Measurements from ENCODE around the gene CISD3.

The CISD3 gene

DNA sequence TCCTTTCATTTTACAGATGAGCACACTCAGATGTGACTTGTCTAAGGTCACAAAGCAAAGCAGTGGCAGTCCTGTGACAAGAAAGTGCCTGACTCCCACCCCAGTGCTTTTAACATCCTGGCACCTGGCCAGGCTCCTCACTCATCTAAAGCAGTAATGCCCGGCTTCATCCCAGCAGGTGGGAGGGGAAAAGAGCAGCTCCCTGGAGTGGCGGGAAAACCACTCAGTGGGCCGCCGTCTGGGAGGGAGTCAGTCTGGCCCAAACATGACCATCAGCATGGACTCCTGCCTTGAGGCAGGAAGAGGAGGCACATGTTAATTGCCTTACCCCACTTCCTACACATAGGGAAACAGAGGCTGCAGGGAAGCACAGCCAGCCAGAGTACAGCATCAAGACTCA is 15.4 kb downstream of the CISD3 start:
- no peak for DNase-seq (ENCODE audit: low read depth)

DNA sequence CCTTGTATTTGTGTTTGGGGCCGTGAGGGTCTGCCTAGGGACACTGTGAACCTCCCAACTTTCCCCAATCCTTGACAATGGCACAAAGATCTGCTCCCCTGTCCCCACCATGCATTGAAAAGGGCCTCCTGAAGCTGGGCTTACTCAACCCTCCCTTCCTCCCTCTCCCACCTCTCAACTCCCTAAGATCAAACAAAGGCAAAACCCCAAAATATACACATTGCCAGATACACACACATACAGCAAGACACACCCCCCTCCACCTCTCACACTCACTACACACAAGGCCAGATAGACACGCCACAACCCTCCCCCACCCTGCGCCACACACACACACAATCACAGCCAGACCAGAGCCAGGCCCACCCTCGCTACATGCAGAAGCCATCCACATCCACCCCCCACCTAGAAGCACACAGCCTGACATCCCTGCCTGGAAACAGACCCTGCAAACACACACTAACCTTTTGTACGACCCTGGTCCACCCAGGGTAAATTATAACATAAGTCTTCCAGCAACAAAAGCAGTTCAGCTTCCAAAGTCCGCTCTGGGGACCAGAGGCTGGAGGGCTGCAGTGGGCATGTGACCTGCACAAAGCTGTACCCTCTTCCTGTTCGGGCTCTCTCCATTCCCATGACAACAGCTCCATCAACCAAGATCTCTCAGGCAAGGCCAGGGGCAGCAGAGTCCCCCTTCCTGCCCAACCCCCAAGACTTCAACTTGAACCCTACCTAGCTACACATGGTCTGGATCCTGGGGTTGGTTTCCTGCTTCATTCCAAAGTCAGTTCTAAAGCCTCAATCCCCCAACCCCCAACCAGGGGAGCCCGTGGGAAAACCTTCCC is 16.1 kb downstream of the CISD3 start:
- DNase-seq (ENCODE audit: low read depth) = no peak

DNA sequence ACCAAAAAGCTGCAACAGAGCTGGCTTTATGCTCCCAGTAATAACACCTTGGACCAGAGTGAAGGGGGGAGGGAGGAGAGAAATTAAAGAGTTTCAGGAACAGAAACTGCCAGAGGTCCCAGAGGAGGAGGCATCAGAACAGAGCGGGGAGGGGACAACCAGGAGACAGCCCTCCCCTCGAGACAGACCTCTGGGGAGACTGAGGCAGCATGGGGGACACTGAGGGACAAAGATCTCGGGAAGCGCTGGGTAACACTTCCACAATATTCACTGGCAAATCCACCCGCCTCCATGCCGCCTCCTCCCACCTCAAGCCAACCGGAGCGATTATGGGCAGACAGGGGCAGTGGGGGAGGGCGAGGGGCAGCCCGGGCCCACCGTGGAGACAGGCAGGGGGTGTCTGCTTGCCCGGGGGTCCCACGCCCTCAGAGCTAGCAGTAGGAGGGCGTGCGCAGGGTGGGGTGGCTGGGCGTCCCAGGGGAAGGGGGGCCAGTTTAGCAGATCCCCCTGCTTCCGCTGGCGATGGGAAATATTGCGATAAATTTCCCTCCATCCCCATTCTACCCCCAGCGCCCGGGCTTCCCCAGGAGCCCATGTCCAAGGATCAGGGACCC is 16.8 kb downstream of the CISD3 start:
- DNase-seq (ENCODE audit: low read depth) = no peak

DNA sequence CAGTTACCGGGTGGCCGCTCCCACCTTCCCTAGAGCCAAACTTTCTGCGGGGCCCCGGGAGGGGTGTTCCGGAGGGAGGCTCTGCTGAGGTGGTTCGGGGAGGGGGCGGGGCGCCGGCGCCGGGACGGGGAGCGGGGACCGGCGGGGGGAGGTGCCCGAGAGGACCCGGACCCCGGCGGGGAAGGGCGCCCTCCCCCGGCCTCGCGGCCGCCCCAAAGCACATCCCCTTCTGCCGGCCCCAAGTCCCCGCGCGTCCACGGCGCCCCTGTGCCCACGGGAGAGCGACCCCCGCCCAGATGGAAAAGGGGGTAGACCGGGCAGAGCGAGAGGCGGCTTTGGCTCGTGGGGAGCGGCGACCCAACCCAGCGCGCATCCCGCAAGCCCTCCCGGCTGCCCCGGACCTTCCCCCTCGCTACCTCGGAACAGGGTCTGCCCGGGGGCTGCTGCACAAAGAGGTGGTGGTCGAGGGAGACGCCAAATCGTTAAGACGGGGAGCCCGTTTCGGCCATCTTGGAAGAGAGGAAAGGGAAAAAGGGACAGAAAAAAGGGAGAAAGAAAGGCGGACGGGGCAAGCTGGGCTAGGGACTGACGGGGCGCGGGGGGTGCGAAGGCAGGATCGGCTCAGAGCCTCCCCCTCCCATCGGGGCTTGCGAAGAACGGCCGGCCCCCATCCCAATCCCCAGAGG is 17.5 kb downstream of the CISD3 start:
- no peak for DNase-seq (ENCODE audit: low read depth)

DNA sequence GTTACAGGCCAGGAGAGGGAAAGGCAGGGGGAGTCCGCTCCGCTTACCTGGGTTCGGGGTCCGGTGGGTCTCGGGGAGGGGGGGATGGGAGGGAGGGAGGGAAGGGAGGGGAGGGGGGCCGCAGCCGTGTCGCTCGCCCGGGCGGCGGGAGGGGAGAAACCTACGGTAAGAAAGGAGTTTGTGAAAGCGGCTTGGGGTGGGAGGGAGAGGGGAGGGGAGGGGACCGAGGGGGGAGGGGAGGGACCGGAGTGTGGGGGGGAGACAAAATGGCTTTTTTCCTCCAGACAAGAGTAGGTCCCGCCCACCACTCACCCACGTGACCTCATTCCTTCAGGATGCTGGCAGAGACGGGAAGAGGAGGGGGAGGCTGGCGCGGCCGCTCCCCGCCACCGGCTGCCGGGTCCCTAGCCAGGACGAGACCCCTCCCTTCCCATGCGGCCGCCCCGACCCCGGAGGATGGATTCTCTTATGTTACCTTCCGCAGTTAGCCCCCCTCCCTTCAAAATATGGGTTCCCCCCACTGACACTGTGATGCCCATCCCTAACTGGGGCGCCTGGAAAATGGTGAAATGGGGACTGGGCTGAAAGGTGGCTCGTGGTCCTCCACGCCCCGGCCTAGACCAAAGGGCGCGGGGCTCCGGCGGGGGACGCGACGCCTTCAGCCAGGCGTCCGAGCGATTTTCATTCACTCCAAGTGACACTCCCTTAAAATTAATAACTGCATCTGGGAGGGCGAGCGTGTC is 18.2 kb downstream of the CISD3 start, which contains the start of gene PCGF2:
Gene PCGF2 (minus strand): TSS at position 188 of the 743 bp plus-strand sequence. CDS start 7,934 bp downstream, outside the sequence.
- peak; percentile 27 for DNase-seq (ENCODE audit: low read depth)

DNA sequence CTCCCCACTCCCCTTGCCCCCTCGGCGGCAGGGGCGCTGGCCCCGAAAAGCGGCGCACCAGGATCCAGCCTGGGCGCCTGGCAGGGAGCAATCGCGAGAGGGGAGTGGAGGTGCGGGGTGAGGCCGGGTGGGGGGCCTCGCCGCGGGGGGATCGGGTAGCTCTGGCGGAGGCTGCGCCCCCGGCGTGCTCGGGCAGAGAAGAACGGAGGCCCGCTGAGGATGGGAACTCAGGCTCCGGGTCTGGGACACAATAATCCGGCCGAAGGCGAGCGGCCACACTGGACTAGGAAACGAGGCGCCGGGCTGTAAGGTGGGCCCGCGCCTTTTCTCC is 18.7 kb downstream of the CISD3 start:
- no peak for DNase-seq (ENCODE audit: low read depth)

DNA sequence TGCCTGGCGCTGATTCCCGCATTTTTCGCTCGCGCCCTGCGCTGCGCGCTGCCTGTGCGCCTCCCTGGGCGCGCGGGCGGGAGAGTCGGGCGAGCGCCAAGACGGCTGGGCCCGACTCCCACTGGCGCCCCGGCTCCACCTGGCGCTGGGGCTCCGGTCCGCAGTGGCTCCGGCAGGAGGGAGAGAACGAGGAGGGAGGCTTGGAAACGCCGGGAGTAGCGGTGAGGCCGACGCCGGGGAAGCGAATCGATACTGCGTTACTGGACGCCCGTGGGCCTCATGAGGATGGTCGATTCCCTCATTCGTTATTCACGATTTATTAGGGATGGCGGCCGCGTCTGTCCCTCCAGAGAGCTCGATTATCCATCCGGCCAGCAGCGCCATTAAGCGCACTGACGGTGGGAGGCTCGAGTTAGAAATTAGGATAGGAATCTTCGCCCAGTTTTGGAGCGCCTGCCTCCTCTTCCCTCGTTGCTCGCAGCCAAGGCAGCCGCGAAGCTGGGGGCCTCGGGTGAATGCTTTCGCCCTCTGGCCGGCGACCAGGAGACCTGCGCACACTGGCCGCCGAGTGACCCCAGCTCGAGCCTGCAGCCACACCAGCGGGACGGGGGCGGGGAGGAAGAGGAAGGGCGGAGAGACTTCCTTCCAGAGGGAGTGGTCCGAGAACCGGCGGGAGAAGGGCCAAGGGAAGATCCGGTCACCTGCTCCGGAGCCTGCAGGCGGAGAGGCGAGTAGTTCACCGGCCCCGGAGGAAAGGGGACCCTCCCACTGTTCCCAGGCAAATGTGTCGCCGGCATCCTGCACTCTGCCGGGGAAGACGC is 19.3 kb downstream of the CISD3 start:
- no peak for DNase-seq (ENCODE audit: low read depth)

DNA sequence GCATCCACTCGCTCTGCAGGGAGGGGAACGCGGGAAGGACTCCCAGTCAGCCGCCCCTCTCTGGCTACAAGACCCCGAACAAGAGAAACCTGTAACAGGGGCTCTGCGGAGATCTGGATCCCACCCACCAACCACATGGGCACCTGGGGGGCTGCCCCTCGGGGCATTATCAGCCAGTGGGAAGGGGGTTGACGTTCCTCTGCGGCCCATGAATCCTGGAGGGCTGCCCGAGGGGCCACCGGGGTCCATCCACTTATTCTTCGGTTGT is 19.8 kb downstream of the CISD3 start:
- no peak for DNase-seq (ENCODE audit: low read depth)

DNA sequence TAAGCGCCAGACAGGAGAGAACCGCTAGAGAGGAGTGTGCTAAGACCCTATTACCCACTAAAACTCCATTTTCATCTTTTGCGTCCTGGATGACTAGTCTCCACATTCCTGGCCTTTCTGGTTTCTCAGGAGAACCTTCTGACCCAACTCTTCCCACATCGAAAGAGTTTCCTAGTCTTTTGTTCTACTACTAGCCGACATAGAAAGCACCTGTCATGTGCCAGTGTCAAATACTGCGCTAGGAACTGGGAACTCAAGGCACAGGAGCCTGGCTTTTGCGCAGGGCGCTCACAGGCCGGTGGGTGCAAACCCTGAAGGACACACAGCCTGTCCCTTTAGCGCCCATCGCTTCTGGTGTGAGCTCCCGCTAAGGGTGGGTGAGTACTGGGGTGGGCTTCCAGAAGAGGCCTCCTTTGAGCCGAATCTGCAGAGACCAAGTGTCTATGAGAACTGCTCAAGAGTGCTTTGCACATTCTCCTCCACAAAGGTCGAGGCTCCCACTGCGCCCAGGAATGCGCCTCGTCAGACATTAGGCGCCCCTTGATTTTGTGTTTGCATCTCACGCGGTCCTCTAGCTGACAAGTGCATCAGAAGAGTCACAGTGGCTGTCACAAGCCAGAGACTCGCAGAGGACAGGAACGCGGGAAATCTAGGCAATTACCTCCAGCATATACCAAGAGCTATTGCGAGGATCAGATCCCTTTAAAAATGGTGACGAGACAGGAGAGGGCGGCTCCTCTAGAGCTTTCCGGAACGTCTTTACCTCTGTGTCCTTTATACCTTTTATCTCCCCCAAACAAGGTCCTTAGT is 20.4 kb downstream of the CISD3 start:
- no peak for DNase-seq (ENCODE audit: low read depth)

DNA sequence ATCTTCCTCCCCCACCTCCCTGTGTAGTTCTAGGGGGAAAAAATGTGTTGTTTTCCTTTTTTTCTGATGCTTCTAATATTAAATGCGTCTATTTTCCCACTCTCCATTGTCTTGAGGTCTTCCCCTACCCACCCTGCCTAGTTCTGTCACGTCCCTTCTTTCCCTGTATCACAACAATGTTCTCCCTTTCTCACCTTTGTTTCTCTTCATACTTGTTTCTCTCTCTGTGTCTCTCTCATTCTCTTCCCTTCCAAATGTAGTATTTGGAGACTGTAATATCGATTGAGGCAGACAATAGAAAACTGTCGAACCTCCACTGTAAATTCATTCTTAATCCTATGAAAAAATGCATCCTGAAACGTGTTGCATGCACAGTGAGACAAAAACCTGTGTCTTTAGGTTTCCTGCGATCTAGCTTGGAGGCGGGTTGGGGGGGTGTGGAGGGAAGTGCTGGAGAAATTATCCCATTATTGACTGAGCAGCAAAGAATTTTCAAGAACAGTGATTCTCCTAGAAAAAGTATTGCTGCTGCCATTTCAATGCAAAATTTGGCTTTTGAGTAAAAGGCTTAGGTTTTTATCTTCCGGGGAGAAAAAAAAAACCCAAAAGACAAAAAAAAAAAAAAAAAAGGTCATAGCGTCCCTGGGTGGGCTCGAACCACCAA is 21.1 kb downstream of the CISD3 start:
- DNase-seq (ENCODE audit: low read depth) = no peak

DNA sequence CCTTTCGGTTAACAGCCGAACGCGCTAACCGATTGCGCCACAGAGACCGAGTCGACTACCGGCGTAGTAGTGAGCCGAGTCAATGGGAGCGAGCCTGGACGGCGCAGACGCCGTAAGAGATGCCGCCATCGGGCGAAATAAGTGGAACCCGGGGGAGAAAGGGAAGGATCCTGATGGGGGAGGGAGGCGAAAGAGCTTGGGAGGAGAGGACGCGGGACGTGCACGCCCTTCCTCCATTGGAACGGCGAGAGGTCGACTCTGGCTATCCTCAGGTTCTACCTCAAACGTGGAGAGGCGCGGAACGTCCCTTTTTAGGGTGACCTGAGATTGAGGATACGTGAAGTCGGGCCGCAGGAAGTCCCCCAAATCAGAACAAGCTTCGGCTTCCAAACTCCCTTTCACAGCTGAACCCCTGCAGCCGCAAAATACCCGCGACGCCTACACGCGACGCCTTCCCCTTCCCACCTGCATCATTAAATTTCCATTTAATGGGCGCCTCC is 21.7 kb downstream of the CISD3 start:
- peak; percentile 28 for DNase-seq (ENCODE audit: low read depth)

DNA sequence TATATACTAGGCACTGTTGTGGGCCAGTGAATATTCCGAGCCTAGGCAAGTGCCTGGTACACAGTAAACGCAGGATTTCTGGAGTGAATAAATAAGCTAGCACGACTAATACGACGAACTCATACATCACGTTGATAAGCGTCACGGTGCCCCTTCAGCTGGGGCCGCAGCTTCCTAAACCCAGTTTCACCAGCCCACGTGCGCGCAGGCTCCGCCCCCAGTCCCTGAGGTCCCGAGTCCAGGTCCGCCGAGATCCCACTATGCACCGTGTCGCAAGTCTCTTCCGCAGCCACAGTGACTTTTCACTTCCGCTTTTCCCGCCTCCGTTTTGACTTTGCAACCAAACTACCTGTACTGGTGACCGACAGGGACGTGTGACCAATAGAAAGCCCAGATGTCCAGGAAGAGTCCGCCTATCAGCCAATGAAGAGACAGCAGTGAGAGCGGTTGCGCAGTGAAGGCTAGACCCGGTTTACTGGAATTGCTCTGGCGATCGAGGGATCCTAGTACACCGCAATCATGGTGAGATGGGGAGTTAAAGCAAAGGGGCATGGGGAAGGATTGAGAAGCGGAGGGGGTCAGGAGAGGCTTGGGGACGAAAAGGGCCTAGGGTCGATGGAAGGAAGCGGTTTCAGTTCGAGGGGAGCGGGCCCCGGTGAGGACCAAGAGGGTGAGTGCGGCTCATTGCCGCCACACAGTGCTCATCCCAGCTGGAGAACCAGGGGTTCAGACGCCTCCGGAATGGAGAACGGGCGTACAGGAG is 22.3 kb downstream of the CISD3 start, which contains the start of gene PSMB3:
Gene PSMB3 (plus strand): TSS at position 434 of the 763 bp plus-strand sequence. CDS start 86 bp downstream, at position 520.
- peak; percentile 99 for DNase-seq (ENCODE audit: low read depth)

DNA sequence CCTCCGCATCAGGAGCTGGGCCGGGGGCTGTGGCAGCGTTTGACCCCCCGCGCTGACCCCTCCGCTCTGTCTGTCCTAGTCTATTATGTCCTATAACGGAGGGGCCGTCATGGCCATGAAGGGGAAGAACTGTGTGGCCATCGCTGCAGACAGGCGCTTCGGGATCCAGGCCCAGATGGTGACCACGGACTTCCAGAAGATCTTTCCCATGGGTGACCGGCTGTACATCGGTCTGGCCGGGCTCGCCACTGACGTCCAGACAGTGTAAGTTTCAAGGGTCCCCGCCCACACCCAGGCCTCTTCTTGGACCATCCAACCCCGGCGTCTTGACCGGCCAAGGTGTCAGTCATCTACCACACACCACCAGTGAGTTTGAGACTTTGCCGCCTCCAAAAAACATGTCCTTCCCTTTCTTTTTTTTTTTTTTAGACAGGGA is 22.9 kb downstream of the CISD3 start:
- no peak for DNase-seq (ENCODE audit: low read depth)

DNA sequence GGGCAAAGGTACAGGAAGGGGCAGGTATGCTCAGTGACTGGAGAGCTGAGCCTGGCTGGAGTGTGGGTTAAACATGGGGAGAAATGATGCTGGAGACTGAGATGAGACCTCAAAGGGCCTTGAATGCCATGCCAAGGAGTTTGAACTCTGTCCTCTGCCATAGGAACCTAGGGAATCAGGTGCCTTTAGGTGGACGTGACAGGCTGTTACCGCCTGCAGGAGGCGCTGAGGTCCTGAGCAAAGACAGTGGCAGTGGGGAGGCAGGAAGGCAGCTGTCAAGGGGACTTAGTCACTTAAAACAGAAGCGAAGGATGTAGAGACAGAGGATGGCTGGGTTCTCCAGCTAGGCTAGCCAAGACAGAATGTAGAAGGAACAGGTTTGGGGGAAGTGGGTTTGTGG is 31.5 kb downstream of the CISD3 start:
- no peak for DNase-seq (ENCODE audit: low read depth)

DNA sequence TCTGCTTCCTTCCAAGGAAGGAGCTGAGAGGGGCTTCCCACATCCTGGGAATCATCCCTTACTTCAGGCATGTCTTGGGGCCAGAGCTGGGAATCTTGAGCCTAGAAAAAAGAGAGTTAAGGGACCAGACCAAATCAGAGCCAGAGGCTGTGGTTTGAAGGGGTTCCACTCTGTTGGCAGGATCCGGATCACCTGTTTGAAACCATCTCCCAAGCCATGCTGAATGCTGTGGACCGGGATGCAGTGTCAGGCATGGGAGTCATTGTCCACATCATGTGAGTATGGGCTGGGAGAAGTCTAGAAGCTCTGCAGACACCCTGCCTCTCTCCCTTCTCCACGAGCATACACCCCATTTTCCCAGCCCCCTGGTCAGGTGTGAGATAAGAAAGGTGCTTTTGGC is 32.1 kb downstream of the CISD3 start:
- no peak for DNase-seq (ENCODE audit: low read depth)

DNA sequence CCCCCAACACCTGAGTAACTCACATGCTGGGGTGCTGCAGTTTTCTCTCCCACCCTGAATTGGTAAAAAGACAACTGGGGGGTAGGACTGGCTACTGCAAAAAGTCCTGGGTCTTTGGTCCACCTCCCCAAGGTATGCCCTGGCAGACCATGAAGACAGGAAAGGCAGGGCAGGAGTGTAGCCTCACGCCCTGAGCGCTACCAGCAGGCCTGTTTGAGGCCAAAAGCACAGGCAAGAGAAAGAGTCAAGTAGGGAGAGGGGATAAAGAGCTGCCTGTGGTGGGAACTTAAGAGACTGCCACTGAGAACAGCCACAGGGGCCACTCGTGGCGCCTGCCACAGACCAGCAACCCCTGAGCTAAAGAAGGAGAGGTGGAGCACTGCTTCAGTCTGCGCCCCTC is 36.2 kb downstream of the CISD3 start:
- DNase-seq (ENCODE audit: low read depth) = no peak

DNA sequence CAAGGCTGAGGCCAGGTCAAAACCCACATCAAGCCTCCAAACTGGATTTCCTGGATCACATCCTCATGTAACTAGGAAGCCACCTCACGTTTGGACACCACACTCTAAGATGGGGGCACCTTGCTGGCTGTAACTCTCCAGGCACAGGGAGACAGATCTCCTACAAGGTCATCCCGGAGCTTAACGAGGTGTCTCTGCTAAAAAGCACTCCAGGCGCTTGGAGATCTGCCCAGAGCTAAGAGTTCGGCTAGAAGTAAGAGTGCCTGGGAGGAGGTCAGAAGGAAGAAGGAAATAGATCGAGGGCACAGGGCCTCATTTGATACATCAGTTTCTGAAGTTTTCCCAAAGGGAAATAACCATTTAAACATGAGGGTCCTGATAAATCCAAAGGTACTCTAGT is 38.3 kb downstream of the CISD3 start:
- no peak for DNase-seq (ENCODE audit: low read depth)

DNA sequence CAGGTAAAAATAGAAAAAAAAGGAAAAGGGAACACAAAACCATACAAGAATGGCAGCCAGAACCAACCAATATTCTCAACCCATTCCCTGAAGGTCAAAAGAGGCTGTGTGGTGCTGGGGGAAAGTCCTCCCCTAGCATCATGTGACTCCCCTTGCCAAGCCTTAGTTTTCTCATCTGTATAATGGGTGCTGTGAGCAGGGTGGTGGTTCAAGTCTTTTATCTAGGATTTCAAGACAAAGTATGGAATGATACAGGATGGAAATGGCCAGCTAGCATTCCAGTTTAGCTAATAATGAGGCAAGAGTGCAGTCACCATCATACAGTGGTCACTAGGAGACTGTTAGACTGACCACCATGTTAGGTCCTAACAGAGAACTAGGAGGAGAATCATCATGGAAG is 43.1 kb downstream of the CISD3 start:
- no peak for DNase-seq (ENCODE audit: low read depth)

DNA sequence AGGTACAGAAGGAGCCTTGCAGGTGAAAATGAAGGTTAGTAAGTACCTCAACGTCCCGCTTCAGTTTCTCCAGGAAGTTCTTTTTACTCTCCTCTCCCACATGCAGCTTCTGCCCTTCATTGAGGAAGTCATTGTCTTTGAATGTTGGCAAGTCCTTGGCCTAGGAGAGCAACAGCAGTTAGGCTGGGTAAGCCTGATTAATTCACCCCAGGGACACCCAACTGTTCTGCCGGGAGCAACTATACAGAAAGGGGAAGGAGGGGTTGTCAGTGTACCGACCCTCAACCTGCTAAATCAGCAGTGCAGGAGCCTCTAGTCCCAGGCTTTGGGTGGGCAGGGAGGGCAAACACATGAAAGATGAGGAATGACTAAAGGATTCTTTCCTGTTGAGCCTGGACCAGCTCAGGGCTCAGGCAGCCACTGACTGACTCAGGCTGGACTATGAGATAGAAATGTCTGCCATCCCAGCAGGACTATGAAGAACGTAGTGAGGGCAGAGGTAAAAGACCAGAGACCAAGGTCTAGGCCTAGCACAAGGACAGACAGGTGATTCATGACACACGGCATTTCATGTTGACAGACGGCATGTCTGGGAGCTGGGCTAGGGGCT is 47.6 kb downstream of the CISD3 start:
- no peak for DNase-seq (ENCODE audit: low read depth)

Data from GM04503 (cell line).